HG03469 (cell line): ENCODE results near the gene ZNF26.
"Not testable (repeated sequence)": the region's sequence is repeated elsewhere in the genome, so short reads cannot be mapped to it uniquely, and the experiment has no call there.

Source experiments
- ATAC-seq: cut with Tn5 transposase; IDR thresholded peaks from one replicate; pipeline ENCODE4 v1.9.1; 2021; ENCODE audit warnings: mild to moderate bottlenecking, moderate library complexity, moderate number of reproducible peaks; ENCODE audit not compliant: unreplicated experiment

ZNF26 gene

DNA sequence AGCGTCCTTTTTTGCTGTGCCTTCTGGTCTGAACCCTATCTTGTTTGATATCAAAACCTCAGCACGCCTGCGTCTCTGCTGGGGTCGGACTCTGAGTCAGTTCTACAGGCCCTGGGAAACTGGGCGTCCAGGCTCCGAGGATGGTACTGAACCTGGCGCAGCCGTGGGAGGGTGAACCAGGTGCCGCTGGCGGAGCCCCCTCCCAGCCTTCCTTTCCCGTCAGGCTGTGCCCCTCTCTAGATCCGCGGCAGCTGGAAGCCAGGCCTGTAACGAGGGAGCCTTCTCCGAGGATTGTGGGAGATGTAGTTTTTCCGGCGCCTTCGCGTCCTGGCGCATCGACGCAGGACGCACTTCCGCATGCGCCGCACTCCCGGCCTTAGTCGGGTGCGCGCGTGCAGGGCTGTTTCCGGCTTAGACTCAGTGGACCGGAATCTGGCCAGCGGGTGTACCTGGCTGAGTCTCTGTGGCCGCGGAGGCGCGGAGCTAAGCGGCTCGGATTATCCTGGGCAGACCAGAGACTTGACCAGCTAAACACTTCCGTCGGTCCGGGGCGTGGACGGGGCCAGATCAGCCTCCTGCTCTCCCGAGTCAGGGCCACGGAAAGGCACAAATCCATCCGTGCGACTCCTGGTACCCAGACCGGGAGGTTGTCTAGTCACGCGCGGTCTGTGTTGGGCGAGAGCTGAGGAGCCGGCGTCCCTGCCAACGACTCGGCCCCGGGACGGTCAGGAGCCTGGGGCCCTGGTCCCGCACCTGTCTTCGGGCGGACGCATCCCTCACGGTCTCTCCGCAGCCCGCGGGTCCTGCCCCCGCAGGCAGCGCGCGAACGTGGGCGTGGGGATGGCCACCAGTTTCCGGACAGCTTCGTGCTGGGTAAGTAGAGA, at the start of gene ZNF26:
Gene ZNF26 (plus strand): TSS at position 367 of the 884 bp plus-strand sequence. CDS start 474 bp downstream, at position 841.
- peak; percentile 98 for ATAC-seq

DNA sequence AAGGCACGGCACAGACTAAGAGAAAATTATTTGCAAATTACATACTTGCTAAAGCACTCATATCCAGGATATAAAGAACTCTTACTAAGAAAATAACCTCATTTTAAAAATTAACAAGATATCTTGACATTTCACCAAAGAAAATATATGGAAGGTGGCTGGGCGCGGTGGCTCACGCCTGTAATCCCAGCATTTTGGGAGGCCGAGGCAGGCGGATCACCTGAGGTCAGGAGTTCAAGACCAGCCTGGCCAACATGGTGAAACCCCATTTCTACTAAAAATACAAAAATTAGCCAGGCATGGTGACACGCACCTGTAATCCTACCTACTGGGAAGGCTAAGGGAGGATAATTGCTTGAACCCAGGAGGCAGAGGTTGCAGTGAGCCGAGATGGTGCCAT, 49.2 kb upstream of the ZNF26 start:
- not testable (repeated sequence) for ATAC-seq

DNA sequence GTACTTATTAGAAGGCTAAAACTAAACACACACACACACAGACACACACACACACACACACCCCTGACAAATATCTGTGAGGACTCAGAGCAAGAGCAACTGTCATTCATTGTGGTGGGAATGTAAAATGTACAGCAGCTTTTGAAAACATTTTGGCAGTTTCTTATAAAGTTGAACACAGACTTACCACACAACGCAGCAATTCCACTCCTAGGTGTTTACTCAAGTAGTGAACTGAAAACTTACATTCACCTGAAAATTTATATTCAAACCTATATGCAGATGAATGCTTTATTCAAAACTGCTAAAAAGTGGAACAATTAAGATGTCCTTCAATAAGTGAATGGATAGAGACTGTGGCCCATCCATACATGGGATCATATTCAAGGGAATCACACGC, 48.7 kb upstream of the ZNF26 start:
- no peak for ATAC-seq

GRCh38 chr12:132938807-132939206, 47.4 kb upstream of the ZNF26 start:
- not testable (repeated sequence) for ATAC-seq

GRCh38 chr12:132940071-132940719, 46.0 kb upstream of the ZNF26 start:
- no peak for ATAC-seq

DNA sequence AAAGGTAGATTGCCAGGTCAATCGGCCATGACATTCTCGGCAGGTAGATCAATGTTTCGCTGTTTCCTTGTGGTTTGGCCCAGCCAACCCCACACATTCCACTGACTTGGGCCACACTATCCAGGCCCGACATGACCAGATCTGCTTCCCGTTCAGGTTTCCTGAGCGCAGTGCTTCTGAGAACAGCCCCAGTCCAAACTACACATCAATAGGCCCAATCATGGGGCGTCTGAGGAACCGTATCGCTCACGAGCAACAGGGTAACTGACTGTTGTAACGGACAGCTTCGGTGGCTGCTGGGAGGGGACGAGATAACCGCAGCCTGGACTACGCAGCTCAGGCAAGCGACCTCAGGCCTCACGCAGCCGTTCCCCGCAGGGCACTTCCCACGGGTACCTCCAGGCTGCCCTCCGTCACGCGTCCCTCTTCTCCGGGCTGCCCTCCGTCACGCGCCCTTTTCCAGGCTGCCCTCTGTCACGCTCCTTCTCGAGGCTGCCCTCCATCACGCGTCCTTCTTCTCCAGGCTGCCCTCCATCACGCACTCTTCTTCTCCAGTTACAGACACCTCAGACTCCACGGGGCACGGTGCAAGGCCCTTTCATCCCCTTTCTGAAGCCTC, 44.7 kb upstream of the ZNF26 start:
- ATAC-seq, result no peak

DNA sequence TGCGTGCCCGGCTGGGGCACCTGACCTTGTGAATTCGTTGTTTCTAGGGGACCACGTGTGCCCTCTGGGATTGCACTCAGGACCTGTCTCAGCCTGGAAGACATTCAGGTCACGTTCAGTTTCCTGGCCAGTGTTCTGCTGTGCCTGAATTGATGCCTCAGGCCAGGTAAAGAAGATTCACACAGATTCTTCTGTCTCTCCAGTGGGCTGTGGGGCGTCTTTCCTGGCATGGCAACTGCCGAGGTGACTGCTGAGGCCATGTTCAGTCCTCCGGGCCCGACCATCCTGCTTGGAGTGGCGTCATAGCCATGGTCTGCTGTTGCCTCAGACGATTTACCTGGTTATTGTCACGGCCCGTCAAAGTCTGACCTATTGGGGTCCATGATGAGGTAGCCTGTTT, 43.6 kb upstream of the ZNF26 start:
- ATAC-seq, result no peak

GRCh38 chr12:132945806-132946205, 40.4 kb upstream of the ZNF26 start:
- ATAC-seq, result no peak

DNA sequence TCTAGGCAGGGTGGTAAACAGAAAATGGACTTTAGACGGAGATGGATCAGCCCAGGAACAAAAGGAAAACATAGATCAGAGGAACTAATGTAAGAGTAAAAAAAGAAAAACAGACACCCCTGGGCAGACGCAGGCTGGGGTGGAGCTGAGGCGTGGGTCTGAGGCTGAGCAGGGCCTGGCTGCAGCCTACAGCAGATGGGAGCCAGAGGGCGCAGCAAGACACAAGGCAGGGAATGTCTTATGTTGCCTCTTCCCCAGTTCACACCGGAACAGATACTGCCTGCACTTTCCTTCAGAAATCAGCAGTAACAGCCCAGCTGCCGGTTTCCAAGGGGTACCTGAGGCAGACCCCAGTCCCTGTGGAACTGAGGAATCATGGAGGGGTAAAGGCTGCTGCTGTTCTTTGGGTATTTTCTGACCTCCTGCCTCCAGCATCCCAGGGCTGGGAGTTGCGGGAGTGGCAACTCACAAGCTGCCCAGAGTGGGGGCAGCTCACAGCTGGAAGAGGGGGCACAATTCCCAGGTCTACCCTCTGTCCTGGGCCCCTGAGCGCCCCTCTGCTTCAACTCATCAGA, 39.8 kb upstream of the ZNF26 start:
- no peak for ATAC-seq

GRCh38 chr12:132948146-132949066, 37.8 kb upstream of the ZNF26 start:
- no peak for ATAC-seq

DNA sequence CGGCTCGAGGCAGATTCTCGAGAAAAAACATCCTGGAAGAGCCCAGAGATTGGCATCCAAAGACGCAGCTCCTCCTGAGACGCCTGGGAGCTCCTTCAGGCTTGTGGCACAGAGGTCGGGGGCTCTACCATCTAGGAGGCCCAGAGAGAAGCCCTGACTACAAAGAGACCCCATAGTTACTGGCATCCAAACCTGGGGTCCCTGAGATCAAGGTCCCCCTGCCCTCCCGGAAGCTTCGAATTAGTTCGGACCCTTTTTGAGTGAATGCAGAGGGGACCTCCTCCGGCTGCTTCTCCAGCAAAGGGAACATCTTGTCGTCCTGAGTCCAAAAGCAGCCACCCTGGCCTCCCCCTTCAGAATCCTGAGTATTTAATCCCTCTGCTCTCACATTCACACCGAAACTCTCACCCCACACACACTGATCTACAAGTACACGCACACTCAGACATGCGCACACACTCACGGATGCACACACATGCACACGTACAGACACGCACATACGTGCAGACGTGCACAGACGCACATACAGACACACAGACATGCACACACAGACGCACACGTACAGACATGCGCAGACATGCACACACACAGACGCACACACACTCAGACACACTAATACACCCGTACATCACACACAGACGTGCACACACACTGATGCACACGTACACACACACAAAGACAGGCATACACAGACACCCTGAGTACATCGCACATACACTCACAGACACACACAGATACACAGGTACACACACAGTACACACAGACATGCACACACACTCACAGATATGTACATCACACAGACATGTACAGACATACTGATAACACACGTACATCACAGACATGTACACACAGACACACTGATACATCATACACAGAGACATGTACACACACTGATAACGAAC, 36.0 kb upstream of the ZNF26 start:
- ATAC-seq, result no peak

DNA sequence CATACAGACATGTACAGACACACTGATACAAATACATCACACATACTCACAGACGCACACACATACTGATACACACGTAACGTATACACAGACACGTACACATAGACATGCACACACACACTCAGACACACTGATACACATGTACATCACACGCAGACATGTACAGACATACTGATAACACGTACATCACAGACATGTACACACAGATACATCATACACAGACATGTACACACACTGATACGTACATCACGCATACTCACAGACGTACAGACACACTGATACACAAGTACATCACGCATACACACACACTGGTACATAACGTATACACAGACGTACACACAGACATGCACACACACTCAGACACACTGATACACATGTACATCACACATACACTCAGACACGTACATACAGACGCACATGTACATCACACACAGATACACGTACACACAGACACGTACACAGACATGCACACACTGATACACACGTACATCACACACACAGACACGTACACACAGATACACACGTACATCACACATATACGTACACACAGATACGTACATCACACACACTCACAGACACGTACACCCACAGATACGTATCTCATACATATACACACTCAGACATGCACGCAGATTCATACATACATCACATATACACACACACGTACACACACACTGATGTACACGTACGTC, 35.2 kb upstream of the ZNF26 start:
- no peak for ATAC-seq

DNA sequence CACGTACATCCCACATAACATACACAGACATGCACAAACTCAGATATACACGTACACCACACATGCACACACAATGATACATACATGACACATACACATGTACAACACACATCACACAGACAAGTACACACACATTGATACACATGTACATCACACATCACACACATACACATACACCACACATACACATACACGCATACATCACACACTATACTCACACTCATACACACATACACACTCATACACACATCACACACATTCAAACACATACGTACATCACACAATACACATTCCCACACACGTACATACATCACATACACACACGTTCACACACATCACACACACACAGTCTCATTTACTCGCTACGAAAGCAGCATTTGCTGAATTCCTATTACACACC, 34.5 kb upstream of the ZNF26 start:
- ATAC-seq, result no peak

DNA sequence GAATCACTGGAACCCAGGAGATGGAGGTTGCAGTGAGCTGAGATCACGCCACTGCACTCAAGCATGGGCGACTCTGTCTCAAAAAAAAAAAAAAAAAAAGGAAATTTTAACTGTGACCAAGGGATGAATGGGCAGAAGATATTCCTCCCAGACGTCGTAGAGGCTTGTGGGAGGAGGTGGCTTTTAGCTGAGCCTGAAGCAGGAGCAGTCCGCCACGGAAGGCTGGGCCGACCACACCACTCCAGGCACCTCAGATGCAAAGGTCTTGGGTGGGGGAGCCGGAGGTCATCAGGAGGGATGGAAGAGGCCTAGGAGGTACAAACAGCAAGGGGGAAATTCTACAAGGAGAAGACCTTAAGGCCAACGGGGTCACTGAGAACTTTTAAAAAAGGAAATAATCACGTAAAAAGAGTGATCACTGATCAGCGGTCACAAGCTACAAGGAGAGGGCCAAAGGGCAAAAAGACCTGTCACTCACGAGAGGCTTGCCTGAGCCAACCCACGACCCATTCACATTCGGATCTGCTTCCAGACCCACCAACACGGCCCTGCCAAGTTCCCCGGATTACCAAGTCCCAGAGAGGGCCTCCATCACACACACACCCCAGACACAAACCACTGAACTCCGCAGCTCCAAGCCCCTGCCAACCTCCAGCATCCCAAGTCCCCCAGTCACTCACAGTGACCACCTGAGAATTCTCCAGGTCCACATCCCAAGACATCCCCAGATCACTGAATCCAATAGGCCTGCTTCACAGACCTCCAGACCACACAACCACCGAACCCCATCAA, 33.6 kb upstream of the ZNF26 start:
- ATAC-seq, result no peak

DNA sequence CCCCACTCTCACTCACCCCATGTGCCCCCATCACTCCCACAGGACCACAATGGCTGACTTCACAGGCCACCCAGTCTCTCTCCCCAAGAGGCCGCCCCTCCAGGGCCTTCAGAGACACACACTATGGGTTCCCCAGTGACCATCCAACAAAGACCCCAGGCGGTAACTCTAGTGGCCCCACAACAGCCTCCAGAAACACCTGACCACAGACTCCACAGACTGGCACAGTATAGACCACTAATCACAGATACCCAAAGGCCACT, 33.1 kb upstream of the ZNF26 start:
- ATAC-seq, result no peak

- no peak for ATAC-seq
These were observed 32.4 kb upstream of the ZNF26 start for GRCh38 chr12:132953771-132954170.

- no peak for ATAC-seq
These were observed 31.6 kb upstream of the ZNF26 start for GRCh38 chr12:132954471-132955048.
